Right renal pelvis (tissue), 4 donors: ENCODE results near the gene NUDT4. TPM values are rescaled to one million over a fixed set of nuclear protein-coding genes. Genes with fewer than 3 reads are reported as not detected.

ENCODE experiments used
- DNase-seq, 4 donors: peaks; one replicate each; pipeline ENCODE4 v3.0.0-alpha.2; 2013; ENCODE audit warnings: low read depth in 4 of 4, low spot score in 3 of 4, missing footprints in 1 of 4
- polyA plus RNA-seq, 4 donors: library from polyadenylated mRNA; unstranded; fragments of 120-200 nt; gene quantifications; one replicate each; pipeline ENCODE4 v1.2.1, GENCODE V29; 2013; ENCODE audit not compliant: insufficient read length in 4 of 4

The NUDT4 gene
- polyA plus RNA-seq, 4 donors: 118 to 170 (median 155) TPM

- no peak for DNase-seq
Observed at GRCh38 chr12:93451423-93452158, 73.9 kb downstream of the NUDT4 start.

GRCh38 chr12:93453633-93454032 is 75.9 kb downstream of the NUDT4 start:
- DNase-seq: no peak

GRCh38 chr12:93456077-93456476 is 78.4 kb downstream of the NUDT4 start:
- DNase-seq: no peak

Other genes with a start within 250 kb of the NUDT4 start
- 100 to 1,000 TPM; 158 to 178 (median 172) TPM for gene UBE2N, start 64.0 kb downstream of the NUDT4 start, polyA plus RNA-seq
- 10 to 100 TPM; 70.3 to 96.9 (median 84.0) TPM for gene MRPL42, start 89.6 kb downstream of the NUDT4 start, polyA plus RNA-seq
- gene SOCS2, start 194.8 kb downstream of the NUDT4 start, polyA plus RNA-seq: 10 to 100 TPM; 34.1 to 44.3 (median 40.0) TPM